Eye (tissue), 1 donor: ENCODE measurements around the gene NEAT1.
A peak's percentile ranks its signal among the peaks of the same experiment; 100 is the strongest.

Experiments used
- DNase-seq: peaks from one replicate; pipeline ENCODE4 v3.0.0-alpha.2; 2015

Gene NEAT1

DNA sequence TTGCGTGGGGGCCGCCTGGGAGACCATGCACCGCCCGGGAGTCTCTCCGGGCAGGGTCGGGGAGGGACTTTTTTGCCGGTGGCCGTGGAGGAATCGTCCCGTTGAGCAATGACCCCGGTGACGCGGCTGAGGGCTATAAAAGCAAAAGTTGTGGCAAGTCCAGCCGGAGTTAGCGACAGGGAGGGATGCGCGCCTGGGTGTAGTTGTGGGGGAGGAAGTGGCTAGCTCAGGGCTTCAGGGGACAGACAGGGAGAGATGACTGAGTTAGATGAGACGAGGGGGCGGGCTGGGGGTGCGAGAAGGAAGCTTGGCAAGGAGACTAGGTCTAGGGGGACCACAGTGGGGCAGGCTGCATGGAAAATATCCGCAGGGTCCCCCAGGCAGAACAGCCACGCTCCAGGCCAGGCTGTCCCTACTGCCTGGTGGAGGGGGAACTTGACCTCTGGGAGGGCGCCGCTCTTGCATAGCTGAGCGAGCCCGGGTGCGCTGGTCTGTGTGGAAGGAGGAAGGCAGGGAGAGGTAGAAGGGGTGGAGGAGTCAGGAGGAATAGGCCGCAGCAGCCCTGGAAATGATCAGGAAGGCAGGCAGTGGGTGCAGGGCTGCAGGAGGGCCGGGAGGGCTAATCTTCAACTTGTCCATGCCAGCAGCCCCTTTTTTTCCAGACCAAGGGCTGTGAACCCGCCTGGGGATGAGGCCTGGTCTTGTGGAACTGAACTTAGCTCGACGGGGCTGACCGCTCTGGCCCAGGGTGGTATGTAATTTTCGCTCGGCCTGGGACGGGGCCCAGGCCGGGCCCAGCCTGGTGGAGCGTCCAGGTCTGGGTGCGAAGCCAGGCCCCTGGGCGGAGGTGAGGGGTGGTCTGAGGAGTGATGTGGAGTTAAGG lies at the start of gene NEAT1:
TSS of gene NEAT1 (plus strand) at position 166 of the 883 bp plus-strand sequence.
- peak; percentile 97 for DNase-seq

DNA sequence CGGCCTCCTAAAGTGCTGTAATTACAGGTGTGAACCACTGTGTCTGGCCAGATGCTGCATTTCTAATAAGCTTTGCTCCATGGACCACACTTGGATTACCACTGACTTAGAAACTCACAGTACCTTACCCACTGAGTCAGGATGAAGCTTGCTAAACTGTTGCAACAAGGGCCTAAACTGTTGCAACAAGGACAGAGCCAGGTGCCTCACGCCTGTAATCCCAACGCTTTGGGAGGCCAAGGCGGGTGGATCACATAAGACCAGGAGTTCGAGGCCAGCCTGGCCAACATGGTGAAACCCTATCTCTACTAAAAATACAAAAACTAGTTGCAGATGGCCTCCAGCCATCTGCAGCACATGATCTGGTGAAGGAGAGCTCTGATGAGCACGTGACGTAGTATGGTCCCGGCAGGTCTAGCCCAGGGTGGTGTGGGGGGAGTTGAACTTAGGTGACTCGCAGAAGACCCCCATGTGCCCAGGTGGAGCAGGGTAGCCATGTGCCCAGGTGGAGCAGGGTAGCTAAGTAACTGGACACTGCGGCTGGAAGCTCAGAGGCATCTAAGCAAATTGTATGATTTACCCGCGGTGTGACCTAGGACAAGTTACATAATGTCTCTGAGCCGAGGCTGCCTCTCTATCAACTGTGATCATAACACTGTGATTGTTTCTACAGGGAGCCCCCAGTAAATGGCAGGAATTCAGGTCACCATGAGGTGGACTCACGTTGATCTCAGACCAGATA lies 48.6 kb upstream of the NEAT1 start:
- no peak for DNase-seq

DNA sequence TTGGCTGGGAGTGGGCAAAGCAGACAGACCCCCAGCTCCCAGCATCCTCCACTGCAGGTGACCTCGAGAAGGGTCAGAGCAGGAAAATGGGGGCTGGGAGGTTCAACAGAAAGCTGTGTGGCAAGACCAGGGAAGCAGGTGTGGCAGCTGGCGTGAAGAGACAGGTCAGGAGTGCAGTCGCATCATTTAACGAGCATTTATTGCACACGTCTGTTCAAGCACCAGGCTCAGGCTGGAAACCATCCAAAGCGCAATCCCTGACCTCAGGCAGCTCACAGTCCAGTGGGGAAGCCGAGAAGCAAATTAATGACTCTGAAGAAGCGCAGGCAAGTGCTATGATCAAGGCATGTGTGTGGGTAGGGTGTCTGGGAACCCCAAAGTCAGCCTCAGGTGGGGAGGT lies 47.6 kb upstream of the NEAT1 start:
- DNase-seq, result no peak

DNA sequence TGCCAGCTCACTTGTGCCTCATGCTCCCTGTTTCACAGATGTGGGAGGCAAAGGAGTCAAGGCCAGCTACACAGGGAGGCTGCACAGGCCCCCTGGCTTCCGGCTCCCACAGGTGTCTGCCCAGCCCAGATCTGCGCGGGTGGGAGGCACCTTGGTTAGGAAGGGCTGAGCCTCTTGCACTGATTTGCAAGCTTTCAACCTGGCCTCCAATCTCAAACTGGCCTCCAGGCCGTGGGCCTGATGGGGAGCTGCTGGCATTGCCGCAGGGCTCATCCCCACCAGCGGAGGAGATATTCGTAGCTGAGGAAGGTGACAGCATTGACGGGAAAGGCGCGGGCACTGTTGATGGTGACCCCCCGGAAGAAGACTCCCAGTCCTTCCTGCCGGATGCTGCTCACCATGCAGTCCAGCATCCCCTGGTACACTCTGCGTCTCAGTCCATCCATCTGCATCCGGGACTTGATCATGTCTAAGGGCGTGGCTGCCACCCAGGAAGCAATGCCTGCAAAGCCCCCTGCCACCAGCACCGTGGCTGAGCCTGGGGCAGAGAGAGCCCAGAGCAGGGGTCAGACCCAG lies 46.4 kb upstream of the NEAT1 start:
- no peak for DNase-seq

DNA sequence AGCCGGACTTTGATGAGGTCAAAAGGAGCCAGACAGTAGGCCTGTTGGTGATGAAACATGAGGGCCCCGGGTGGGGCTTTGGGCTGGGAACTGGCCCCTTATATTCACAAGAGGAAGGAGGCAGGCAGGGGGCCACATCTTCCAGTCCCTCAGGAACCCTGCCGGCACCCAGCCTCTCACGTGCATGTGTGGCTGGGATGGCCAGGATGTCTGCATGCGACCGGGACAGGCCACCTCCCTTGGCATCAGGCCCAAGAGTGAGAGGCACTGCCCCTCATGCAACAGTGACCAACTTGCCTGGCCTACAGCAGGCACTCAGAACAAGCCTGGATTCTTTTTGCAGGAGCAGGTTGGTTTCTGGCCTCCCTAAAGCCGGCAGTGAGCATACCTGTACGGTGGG lies 45.6 kb upstream of the NEAT1 start:
- DNase-seq, result no peak

DNA sequence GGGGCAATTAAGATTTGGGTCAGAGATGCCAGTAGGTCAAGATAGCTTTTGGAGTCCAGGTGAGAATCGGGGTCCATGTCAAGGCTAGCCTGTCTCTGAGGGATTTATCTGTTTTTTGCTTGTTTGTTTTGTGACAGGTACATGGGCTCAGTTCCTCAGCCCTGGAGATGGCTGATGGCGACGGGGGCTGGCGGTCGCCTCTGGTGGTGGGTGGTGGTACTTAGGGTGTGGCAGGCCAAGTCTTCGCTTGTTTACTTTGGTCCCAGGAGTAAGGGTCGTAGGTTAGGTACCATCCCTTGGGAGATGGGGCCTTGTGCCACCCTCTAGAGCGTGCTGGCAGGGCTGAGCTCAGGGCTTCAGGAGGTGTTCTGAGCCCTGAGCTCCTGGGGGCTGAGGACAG lies 44.8 kb upstream of the NEAT1 start:
- DNase-seq, result no peak

DNA sequence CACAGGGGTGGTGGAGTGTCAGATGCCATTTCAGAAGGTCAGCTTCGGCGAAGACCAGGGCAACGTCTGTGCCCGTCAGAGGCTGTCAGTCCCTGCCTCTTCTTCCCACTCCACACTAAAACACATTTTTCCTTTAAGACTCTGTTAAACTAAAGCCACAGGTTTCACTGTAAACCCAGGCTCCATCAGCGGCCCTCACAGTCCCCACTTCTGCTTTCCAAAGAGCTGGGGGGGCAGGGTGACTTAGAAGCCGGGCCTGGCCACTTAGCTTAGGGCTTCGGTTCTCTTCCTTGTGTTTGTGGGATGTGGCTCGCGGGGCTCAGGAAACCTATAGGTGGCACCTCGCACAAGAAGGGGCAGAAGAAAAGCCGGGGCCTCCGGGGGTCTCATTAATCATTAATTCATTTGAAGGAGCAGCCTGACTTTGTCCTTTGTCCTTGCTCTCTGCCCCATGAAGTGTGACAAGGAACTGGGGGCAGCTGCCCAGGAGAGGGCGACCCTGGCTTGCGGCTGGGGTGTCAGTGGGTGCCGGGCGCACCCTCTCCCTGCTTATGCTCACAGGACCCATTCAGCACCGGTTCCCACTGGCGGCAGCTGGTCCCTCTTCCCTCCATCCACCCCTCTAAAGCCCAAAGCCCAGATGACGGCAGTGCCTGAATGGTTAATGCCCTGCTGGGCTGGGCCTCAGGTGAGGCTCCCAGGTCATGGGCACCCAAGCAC lies 44.2 kb upstream of the NEAT1 start:
- DNase-seq, result no peak

DNA sequence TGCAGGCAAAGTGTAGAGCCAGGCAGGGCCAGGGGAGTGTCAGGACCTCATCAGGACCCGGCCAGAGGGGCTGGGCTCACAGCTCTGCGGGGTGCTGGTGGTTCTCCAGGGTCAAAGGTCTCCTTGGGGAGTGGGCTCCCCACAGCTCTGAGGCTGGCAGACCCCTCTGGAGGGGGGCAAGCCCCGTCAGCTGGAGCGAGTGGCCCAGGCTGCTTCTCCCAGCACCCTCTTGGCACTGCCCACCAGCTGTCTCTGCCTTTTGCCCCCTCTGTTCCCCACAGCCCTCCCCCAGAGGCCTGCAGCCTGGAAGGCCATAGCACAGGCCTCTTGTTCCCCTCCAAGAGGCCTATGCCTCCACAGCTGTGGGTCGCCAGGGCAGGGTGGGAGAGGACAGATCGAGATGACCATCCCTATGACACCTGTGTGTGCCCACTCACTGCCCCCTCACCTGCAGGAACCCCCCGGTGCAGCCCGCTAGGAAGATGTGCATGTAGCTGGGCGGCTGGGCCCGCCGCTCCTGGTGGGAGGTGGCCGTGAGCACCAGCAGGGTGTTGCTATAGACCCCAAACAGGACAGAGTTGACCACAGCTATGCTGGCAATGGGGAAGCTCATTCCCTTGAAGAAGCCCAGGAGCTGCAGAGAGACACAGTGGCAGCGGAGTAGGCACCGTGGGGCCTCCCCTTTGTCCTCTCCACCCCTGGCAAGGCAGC lies 43.5 kb upstream of the NEAT1 start:
- DNase-seq, result no peak

DNA sequence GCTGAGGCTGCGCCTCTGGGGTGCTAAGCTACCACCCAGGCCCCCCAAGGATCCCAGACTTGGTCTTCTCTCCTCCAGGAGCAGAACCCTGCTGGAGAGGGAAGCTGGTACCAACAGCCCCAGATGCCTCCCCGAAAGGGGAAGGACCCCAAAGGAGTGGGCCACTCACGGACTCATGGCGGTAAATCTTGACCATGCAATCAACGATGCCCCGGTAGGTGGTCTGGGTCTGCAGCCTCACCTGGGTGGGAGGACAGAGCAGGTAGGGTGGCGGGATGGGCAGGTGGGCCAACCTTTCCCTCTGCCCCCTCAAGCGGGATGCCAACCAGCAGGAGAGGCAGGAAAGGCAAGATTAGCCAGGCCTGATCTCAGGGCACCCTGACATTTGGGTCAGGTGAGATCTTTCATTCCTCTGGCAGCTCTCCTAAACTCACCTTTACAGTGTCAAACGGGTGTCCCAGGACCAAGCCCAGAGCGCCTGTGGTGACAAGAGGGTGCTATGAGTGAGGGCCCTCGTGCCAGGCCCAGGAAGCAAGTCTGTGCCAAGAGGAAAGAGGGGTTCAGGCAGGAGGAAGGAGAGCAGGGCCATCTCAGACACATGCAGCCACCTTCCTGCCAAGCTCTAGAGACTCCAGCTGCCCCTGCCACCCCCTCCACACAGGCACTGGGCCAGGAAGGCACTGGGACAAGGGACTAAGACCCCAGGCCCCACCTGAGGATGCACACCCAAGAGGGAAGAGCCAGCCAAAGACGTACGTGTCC lies 42.7 kb upstream of the NEAT1 start:
- no peak for DNase-seq

DNA sequence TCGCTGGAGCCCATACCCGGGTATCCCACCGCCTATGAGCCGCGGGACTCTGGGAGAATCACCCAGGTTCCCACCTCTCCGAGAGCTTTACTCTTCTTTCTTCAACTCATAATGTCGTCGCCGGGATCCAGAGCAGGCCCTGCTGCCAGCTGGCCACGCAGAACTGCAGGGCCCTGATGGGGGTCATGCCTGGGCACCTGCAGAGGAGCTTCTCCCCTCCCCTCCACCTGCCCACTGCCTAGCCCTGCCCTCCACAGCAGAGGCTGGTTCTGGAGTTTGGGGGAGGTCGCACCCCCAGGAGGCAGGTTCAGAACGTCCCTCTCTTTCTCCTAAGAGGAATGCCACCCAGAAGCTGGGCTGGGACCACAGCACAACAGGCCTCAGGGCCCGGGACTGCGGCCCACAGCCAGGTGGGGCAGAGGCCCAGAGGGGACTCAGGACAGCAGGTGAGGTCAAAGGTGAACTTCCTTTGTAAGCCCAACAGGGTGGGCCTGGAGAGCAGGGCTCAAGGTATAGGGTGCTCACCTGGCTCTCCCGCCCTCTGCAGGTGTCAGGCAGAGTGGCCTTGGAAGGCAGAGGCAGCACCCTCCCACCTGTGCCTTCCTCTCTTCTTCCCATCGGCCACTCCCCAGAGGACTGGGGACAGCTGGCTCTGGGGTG lies 42.0 kb upstream of the NEAT1 start:
- DNase-seq, result no peak

DNA sequence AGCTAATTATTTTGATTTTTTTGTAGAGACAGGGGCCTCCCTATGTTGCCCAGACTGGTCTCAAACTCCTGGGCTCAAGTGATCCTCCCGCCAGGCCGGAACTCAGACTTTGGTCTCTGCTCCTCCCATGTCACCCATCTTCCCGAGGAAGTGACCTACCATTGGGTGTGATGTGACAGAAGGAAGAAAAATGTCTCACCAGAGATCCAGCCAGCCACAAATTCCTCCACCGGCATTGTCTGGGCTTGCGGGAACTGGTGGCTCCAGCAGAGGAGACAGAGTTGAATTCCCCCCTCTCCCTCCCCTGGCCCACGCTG lies 40.9 kb upstream of the NEAT1 start:
- DNase-seq, result no peak

DNA sequence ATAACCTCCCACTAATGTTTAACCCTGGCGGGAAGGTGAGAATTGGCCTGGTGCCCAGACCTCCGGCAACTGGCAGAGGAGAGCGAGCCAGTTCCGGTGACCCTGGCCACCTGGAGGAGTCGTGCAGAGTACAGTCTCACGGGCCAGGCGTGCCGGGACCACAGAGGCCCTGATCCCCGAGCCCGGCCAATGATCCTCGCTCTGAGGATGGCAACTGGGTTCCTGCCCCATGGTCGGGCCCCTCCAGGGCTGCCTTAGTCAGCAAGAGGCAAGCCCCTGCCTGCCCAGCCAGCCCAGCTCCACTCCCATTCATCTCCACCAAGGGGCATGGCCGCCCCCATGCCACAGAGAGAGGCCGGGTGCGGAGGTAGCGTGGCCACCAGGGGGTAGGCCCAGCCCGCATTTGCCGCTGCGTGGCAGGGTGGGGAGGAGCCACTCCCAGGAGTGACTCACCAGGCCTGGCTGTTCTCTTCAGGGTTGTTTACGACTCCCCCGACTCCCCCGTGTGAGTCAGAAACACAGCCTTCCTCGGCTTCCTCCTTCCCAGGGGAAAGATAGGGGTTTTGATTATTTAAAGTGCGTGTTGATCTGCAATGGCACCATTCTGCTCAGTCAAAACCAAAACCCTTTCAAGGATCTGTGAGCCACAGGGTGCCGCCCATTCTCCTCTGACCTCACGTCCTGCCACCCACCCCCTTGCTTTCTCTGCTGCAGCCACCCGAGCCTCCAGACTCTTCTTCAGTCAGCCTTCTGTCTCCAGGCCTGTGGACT lies 40.4 kb upstream of the NEAT1 start, which contains the start of gene SLC25A45:
TSS of gene SLC25A45 (minus strand) at position 614 of the 771 bp plus-strand sequence. CDS start 695 bp downstream, outside the sequence.
- peak; percentile 83 for DNase-seq

DNA sequence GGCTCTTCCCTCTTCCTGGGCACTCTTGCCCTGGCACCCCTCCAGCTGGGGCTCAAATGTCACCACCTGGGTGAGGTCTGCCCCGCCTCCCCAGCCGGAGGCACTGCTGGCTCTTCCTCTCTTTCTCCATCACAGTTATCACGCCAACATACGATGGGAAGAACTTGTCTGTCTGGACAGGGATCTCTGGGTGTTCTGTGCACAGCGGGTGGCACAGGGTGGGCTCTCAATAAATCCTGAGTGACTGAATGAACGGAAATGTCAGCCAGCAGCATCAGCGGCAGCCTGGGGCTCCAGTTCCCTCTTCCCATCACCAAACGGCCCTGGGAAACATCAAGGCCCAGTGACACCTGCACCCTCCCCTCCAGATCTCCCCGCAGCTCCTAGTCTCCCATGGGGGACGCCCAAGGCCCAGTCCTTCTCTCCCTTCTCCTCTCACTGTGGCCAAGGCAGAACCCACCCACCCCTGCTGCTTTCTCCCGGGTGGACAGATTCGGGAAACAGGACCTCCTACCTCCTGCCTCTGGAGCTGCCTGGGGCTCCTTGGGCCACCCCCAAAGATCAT lies 39.7 kb upstream of the NEAT1 start:
- DNase-seq, result no peak

DNA sequence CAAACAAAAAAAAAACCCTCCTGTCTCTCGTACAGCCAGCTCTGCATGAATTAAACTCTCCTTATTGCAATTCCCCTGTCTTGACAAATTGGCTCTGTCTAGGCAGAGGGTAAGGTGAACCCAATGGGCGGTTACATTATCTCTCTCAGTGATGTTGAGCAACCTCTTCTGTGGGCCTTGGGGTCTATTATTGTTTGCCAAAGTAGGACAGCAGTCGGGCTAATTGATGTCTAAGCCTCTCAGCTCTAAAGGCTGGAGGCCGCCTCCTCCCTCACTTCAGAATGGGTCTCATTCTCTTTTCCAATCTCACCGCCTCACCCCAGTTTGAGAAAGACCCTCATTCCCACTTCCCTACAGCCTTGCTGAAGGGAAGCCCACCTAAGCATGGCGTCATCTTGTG lies 38.8 kb upstream of the NEAT1 start:
- DNase-seq, result no peak

DNA sequence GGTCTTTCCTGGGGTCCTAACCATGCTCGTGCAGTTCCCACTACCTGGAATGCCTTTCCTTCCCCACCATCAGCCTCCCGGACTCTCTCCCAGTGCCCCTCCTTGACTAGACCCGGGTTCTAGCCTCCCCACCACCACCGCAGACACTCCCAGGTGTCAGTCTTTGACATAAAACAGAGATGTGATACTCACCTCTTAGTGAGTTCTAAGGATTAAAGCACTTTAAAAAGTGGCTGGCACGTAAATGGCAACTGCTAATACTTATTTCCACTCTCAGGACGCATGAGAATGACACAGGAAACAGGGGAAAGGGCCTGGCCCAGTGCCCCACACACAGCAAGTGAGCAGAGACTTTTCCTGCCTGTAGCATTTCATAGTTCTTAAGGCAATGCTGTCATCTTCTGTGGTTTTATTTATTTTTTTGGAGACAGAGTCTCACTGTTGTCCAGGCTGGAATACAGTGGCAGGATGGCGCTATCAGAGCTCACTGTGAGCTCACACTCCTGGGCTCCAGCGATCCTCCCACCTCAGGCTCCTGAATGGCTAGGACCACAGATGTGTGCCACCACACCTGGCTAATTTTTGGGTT lies 38.2 kb upstream of the NEAT1 start:
- no peak for DNase-seq

DNA sequence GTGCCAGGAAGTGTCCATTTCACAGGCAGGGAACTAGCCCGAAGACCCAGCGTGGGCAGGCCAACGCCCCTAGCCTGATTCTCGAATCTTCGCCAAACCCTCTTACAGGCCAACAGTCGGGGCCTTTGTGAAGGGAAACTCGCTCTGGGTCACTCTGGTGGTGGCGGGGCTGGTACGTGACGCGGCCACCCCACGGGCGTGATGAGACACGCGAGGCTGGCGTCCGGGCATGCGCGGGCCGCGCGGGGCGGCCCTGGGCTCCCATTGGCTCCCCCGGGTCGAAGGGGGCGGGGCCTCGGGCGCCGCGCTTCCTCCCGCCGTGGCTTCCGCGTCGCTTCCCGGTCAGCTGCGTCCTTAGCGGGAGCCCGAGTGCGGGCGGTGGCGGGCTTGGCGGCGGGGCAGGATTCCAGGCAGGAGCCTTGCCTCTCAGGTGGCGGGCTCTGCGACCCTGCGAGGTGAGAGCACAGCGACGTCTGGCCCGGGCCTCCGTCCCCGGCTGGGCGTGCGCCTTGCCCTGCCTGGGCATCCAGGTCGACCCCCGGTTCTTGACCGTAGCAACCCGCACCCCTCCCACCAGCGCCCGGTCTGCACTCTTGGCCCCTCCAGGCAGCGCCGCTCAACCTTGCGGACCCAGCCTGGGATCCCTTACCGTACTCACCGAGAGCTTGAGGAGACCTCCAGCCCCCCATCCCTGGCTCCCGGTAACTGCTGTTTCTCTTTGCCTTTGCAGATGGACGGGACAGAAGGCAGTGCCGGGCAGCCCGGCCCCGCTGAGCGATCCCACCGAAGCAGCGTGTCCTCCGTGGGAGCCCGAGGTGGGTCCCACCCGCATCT lies 36.1 kb upstream of the NEAT1 start, which contains the start of gene FRMD8:
TSS of gene FRMD8 (plus strand) at position 331 of the 834 bp plus-strand sequence. CDS start at position 731, 400 bp downstream.
- peak; percentile 93 for DNase-seq

DNA sequence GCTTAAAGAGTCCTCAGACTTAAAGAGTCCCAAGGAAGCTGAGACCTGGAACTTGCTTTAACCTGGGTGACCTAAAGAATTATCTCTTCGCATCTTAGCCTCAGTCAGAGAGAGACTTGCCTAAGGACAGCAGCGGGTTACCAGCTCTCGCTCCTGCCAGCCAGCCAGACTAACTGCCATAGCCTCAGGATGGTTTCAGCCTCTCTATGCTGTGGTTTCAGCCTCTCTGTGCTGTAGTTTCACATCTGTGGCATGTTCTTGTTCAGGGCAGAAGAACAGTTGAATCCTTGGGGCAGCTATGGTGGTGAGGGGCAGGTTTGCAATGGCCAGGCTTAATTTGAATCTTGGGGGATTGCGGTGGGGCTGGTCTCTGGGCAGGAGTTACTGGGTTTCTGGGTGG lies 33.9 kb upstream of the NEAT1 start:
- DNase-seq, result no peak

DNA sequence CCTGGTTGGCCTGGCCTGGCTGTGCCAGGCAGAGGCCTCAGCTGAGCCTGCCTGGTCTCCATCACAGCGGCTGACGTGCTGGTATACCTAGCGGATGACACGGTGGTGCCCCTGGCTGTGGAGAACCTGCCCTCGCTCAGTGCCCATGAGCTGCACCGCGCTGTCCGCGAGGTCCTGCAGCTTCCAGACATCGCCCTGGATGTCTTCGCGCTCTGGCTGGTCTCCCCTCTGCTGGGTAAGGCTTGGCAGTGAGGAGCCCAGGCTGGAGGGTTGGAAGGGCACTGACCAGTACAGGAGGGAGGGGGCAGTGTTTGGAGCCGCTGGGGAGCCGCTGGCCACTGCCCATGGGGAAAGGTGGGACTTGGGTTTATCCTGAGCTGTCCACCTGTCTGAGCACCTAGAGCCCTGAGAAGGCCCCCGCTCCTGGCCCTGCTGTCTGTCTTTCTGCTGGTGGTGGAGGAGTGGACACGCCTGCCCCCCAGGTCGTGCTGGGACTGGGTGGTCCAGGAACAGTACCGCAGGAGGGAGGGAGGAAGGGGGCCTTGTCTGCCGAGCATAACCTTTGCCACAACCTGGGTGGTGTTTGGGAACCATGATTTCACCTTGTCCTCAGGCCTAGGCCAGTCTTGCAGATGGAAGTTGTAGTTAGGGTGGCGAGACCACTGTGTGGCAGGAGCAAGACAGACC lies 33.2 kb upstream of the NEAT1 start:
- DNase-seq, result no peak
